ENCODE results near the gene MADCAM1. TPM values are rescaled to one million over a fixed set of nuclear protein-coding genes. Genes with fewer than 3 reads are reported as not detected.
A peak's percentile ranks its signal among the peaks of the same experiment; 100 is the strongest.

MADCAM1 gene
- total and polyA plus RNA-seq, 7 donors, result 0.16 to 6.3 (median 0.51) TPM; not detected in 1

DNA sequence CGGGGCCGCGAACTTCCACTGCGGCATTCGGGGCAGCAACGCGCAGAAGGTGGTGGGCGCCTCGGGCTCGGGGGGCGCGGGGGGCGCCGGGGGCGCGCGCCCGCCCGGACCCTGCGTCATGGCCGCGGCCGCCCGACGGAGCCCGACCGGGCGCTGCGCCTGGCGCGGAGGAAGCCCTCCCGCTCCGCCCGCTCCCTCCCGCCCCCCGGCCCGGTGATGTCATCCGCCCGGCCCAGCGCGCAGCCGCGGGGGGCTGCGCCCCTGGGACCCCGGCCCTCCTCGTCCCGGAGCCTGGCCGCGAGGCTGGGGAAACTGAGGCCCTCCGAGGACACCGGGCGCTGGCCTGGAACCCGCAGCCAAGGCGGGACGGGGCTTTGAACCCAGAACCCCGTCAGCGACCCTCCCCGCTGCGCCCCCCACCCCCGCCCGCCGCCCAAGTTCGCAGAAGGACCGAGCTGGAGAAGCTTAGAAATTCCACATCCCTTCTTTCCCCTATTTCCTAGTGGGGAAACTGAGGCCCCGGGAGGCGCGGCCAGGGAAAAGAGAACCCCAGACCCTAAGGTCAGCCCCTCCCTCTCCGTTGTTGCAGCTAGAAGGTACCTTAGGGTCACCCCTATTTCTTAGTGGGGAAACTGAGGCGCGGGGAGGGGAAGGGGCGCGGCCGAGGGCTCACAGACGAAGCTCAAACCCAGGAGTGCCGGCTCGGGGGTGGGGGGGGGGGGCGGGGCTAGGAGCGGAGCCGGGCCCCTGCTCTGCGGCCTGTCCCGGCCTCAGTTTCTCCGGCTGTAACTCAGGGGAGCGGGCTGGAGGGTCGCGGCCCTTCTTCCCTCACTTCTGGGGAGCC lies 35.2 kb upstream of the MADCAM1 start, which contains the start of gene SHC2:
Gene SHC2 (minus strand): TSS at position 157 of the 844 bp plus-strand sequence. CDS start 37 bp downstream, at position 120.
- DNase-seq, result peak; percentile 81
- intact Hi-C loops (cut with DNase I), result loop anchor here (2.0 kb wide), 1 partner anchor 46 kb away; the partner anchor contains the start of gene TPGS1
- 1 to 3% methylated on average over 84 to 85 of the region's 85 CpGs for WGBS, 2 donors

DNA sequence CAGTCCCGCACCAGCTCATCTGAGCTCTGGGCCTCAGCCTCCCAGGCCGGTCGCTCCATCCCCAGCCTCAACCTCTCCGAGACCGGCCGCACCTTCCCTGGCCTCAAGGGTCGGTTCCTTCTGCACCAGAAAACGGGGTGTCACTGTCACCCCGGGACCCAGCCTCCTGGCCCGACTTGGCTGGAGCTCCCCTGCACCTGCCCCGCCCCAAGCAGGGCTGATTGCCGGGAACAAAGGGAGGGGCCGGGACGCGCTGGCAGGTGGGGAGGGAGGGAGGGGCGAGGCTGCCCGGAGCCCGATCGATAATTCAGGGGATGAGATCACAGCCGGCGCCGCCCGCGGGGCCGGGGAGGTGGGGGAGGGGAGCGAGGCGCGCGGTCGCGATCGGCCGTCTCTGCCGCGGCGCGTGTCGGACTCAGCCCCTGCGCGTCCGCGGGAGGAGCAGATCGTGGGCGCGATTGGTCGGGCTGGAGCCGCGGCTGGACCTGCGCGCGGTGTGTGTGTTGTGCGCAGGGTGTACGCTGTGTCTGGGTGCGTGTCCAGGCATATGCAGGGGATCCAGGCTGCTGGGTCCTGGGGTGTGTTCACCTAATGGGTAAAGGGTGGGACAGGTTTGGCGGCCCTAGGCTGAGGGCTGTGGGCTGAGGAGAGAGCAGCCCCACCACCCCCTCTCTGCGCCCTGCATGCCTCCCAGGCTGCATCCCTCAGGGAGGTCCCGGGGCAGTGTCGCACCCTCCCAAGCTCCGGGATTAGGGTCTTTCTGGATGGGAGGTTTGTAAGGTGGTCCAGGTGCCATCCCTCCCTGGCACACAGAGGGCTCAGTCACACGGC lies 34.4 kb upstream of the MADCAM1 start:
- H3K9me3 ChIP-seq, result no peaks in the 10 kb centered on the region
- DNase-seq, result peak; percentile 80
- H3K4me1 ChIP-seq, result peaks cover 0 to 21% (median 18%) of the 10 kb centered on the region in 4 donors
- peak overlapping the region; percentile 57 to 87 (median 68) for H3K27ac ChIP-seq
- intact Hi-C loops (cut with DNase I), result loop anchor here (2.0 kb wide), 2 partner anchors 19 to 45 kb away; partner anchors contain the start of gene TPGS1
- WGBS, 2 donors, result 5 to 8% methylated on average over 60 of the region's 60 CpGs
- no peaks in the 10 kb centered on the region for H3K36me3 ChIP-seq
- H3K27me3 ChIP-seq, result no peaks in the 10 kb centered on the region
- peak overlapping the region; percentile 35 to 92 (median 84) for H3K4me3 ChIP-seq
- no peak for TF ChIP-seq POLR2A (IDR thresholded peaks at IDR 0.05)
- TF ChIP-seq EP300 (IDR thresholded peaks at IDR 0.05), result no peak

More for the DNA sequence above, 35.2 kb upstream of the MADCAM1 start, which contains the start of gene SHC2:
- Histone ChIP-seq H3K27ac (peak within 1 kb of the TSS; percentile 82 to 90 (median 86)), H3K27me3 (no peaks in the 10 kb centered on the region), H3K9me3 (no peaks in the 10 kb centered on the region), H3K4me3 (peak within 1 kb of the TSS; percentile 67 to 92 (median 84)), H3K36me3 (no peaks in the 10 kb centered on the region), H3K4me1 (peaks cover 0 to 21% (median 18%) of the 10 kb centered on the region in 4 donors)
- TF ChIP-seq EP300 (IDR thresholded peaks at IDR 0.05) (no peak), POLR2A (IDR thresholded peaks at IDR 0.05) (no peak), POLR2AphosphoS5 (IDR thresholded peaks at IDR 0.05) (peak; percentile 25 to 70 (median 46))
- TF ChIP-seq, protein P1, sequence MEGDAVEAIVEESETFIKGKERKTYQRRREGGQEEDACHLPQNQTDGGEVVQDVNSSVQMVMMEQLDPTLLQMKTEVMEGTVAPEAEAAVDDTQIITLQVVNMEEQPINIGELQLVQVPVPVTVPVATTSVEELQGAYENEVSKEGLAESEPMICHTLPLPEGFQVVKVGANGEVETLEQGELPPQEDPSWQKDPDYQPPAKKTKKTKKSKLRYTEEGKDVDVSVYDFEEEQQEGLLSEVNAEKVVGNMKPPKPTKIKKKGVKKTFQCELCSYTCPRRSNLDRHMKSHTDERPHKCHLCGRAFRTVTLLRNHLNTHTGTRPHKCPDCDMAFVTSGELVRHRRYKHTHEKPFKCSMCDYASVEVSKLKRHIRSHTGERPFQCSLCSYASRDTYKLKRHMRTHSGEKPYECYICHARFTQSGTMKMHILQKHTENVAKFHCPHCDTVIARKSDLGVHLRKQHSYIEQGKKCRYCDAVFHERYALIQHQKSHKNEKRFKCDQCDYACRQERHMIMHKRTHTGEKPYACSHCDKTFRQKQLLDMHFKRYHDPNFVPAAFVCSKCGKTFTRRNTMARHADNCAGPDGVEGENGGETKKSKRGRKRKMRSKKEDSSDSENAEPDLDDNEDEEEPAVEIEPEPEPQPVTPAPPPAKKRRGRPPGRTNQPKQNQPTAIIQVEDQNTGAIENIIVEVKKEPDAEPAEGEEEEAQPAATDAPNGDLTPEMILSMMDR (IDR thresholded peaks at IDR 0.05), result no peak

- Histone ChIP-seq H3K4me3 (no peak overlapping the region), H3K4me1 (peaks cover 0 to 21% (median 18%) of the 10 kb centered on the region in 4 donors), H3K27me3 (no peaks in the 10 kb centered on the region), H3K36me3 (no peaks in the 10 kb centered on the region), H3K27ac (no peak overlapping the region), H3K9me3 (no peaks in the 10 kb centered on the region)
- DNase-seq, result no peak
- intact Hi-C loops (cut with DNase I), result loop anchor here (2.0 kb wide), 1 partner anchor 17 kb away; no protein-coding TSS in a partner anchor
- TF ChIP-seq, protein P1 (IDR thresholded peaks at IDR 0.05), result no peak
- no peak for TF ChIP-seq POLR2AphosphoS5 (IDR thresholded peaks at IDR 0.05)
- no peak for TF ChIP-seq POLR2A (IDR thresholded peaks at IDR 0.05)
- TF ChIP-seq EP300 (IDR thresholded peaks at IDR 0.05), result no peak
- 85 to 86% methylated on average over 35 of the region's 35 CpGs for WGBS, 2 donors
These were observed 32.6 kb upstream of the MADCAM1 start for GRCh38 chr19:463483-464207.

GRCh38 chr19:464208-464545 lies 32.1 kb upstream of the MADCAM1 start:
- no peak overlapping the region for H3K27ac ChIP-seq
- H3K9me3 ChIP-seq, result no peaks in the 10 kb centered on the region
- TF ChIP-seq POLR2AphosphoS5 (IDR thresholded peaks at IDR 0.05), result no peak
- TF ChIP-seq POLR2A (IDR thresholded peaks at IDR 0.05), result no peak
- TF ChIP-seq EP300 (IDR thresholded peaks at IDR 0.05), result no peak
- TF ChIP-seq, protein P1 (IDR thresholded peaks at IDR 0.05), result no peak
- DNase-seq, result no peak
- H3K4me1 ChIP-seq, result peaks cover 0 to 18% (median 17%) of the 10 kb centered on the region in 4 donors
- H3K27me3 ChIP-seq, result no peaks in the 10 kb centered on the region
- H3K36me3 ChIP-seq, result no peaks in the 10 kb centered on the region
- intact Hi-C loops (cut with DNase I), result no loop called here
- WGBS, 2 donors, result 92 to 94% methylated on average over 9 of the region's 9 CpGs
- no peak overlapping the region for H3K4me3 ChIP-seq
